ENCODE data around the gene ARID5B.
A peak's percentile ranks its signal among the peaks of the same experiment; 100 is the strongest.

Gene ARID5B

DNA sequence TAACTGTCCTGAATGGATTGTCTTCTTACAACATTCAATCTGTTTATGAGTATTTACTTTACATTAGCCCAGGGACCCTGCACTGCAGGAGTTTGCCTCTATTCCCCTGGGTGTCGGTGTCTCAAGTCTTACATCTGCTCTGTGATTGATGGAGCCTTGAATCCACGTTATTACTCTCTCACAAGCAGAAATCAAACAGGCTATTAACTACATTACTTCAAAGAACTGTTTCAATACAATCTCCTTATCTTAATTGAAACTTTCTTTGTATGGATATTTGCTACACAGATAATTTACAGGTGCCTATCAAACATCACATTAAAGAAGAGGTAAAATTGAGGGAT, 3.1 kb upstream of the ARID5B start:
- Histone ChIP-seq H3F3A (ENCODE audit: insufficient read depth, low read length) (peaks cover 55% of the 10 kb centered on the region), H3K79me2 (ENCODE audit: low read length) (peaks cover 23% of the 10 kb centered on the region), H2AFZ (ENCODE audit: low read length) (peak overlapping the region; percentile 49), H3K4me3 (ENCODE audit: low read length) (peak overlapping the region; percentile 74), H3K4me1 (ENCODE audit: low read length) (peaks cover 19% of the 10 kb centered on the region), H3K27ac (ENCODE audit: low read length) (peak overlapping the region; percentile 98), H3K4me2 (ENCODE audit: low read depth, low read length) (peak overlapping the region; percentile 84), H3K27me3 (replicated peaks; ENCODE audit: insufficient read depth, low read length) (no peaks in the 10 kb centered on the region), H3K9ac (ENCODE audit: low read length) (peak overlapping the region; percentile 93), H3K9me2 (replicated peaks; ENCODE audit: insufficient read depth, low read length) (no peaks in the 10 kb centered on the region), H3K9me3 (replicated peaks; ENCODE audit: insufficient read depth, low read length) (no peaks in the 10 kb centered on the region), H3K36me3 (replicated peaks; ENCODE audit: insufficient read depth, low read length) (no peaks in the 10 kb centered on the region), H4K20me1 (ENCODE audit: insufficient read depth, low read length) (no peaks in the 10 kb centered on the region)
- DNase-seq, result peak; percentile 25
- TF ChIP-seq, protein P1, sequence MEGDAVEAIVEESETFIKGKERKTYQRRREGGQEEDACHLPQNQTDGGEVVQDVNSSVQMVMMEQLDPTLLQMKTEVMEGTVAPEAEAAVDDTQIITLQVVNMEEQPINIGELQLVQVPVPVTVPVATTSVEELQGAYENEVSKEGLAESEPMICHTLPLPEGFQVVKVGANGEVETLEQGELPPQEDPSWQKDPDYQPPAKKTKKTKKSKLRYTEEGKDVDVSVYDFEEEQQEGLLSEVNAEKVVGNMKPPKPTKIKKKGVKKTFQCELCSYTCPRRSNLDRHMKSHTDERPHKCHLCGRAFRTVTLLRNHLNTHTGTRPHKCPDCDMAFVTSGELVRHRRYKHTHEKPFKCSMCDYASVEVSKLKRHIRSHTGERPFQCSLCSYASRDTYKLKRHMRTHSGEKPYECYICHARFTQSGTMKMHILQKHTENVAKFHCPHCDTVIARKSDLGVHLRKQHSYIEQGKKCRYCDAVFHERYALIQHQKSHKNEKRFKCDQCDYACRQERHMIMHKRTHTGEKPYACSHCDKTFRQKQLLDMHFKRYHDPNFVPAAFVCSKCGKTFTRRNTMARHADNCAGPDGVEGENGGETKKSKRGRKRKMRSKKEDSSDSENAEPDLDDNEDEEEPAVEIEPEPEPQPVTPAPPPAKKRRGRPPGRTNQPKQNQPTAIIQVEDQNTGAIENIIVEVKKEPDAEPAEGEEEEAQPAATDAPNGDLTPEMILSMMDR (IDR thresholded peaks at IDR 0.05; ENCODE audit: low read length), result no peak
- no peak for TF ChIP-seq EZH2 (optimal IDR thresholded peaks at IDR 0.05; ENCODE audit: low read depth, low read length)
- TF ChIP-seq EZH2phosphoT487 (IDR thresholded peaks at IDR 0.05; ENCODE audit: low read length), result no peak

GRCh38 chr10:61899069-61899531, 2.4 kb upstream of the ARID5B start:
- no peaks in the 10 kb centered on the region for H3K27me3 ChIP-seq (replicated peaks; ENCODE audit: insufficient read depth, low read length)
- H3K79me2 ChIP-seq (ENCODE audit: low read length), result peaks cover 28% of the 10 kb centered on the region
- peaks cover 19% of the 10 kb centered on the region for H3K4me1 ChIP-seq (ENCODE audit: low read length)
- DNase-seq, result peak; percentile 53
- H4K20me1 ChIP-seq (ENCODE audit: insufficient read depth, low read length), result no peaks in the 10 kb centered on the region
- H3K4me2 ChIP-seq (ENCODE audit: low read depth, low read length), result peak overlapping the region; percentile 84
- H3K36me3 ChIP-seq (replicated peaks; ENCODE audit: insufficient read depth, low read length), result no peaks in the 10 kb centered on the region
- H2AFZ ChIP-seq (ENCODE audit: low read length), result peak overlapping the region; percentile 49
- TF ChIP-seq EZH2 (optimal IDR thresholded peaks at IDR 0.05; ENCODE audit: low read depth, low read length) (no peak), EZH2phosphoT487 (IDR thresholded peaks at IDR 0.05; ENCODE audit: low read length) (no peak)
- TF ChIP-seq, protein P1 (IDR thresholded peaks at IDR 0.05; ENCODE audit: low read length), result no peak
- H3F3A ChIP-seq (ENCODE audit: insufficient read depth, low read length), result peaks cover 61% of the 10 kb centered on the region
- H3K9me2 ChIP-seq (replicated peaks; ENCODE audit: insufficient read depth, low read length), result no peaks in the 10 kb centered on the region
- H3K9ac ChIP-seq (ENCODE audit: low read length), result peak overlapping the region; percentile 93
- H3K27ac ChIP-seq (ENCODE audit: low read length), result peak overlapping the region; percentile 98
- no peaks in the 10 kb centered on the region for H3K9me3 ChIP-seq (replicated peaks; ENCODE audit: insufficient read depth, low read length)
- peak overlapping the region; percentile 74 for H3K4me3 ChIP-seq (ENCODE audit: low read length)

- H3K9me3 ChIP-seq (replicated peaks; ENCODE audit: insufficient read depth, low read length), result no peaks in the 10 kb centered on the region
- H3K4me2 ChIP-seq (ENCODE audit: low read depth, low read length), result peak overlapping the region; percentile 84
- peak overlapping the region; percentile 98 for H3K27ac ChIP-seq (ENCODE audit: low read length)
- DNase-seq, result no peak
- peak overlapping the region; percentile 93 for H3K9ac ChIP-seq (ENCODE audit: low read length)
- TF ChIP-seq EZH2 (optimal IDR thresholded peaks at IDR 0.05; ENCODE audit: low read depth, low read length), result no peak
- TF ChIP-seq EZH2phosphoT487 (IDR thresholded peaks at IDR 0.05; ENCODE audit: low read length), result no peak
- TF ChIP-seq, protein P1 (IDR thresholded peaks at IDR 0.05; ENCODE audit: low read length), result no peak
- H3K4me1 ChIP-seq (ENCODE audit: low read length), result peaks cover 19% of the 10 kb centered on the region
- no peaks in the 10 kb centered on the region for H3K9me2 ChIP-seq (replicated peaks; ENCODE audit: insufficient read depth, low read length)
- H4K20me1 ChIP-seq (ENCODE audit: insufficient read depth, low read length), result no peaks in the 10 kb centered on the region
- peaks cover 66% of the 10 kb centered on the region for H3F3A ChIP-seq (ENCODE audit: insufficient read depth, low read length)
- H2AFZ ChIP-seq (ENCODE audit: low read length), result peak overlapping the region; percentile 49
- H3K79me2 ChIP-seq (ENCODE audit: low read length), result peaks cover 34% of the 10 kb centered on the region
- no peaks in the 10 kb centered on the region for H3K27me3 ChIP-seq (replicated peaks; ENCODE audit: insufficient read depth, low read length)
- H3K36me3 ChIP-seq (replicated peaks; ENCODE audit: insufficient read depth, low read length), result no peaks in the 10 kb centered on the region
- peak overlapping the region; percentile 74 for H3K4me3 ChIP-seq (ENCODE audit: low read length)
These were observed 1.9 kb upstream of the ARID5B start for GRCh38 chr10:61899663-61899996.
